T-helper 17 cell (primary cell): ENCODE data around the gene ANKRD13A. TPM values are rescaled to one million over a fixed set of nuclear protein-coding genes. Genes with fewer than 3 reads are reported as not detected.
A peak's percentile ranks its signal among the peaks of the same experiment; 100 is the strongest.
"Not testable (repeated sequence)": the region's sequence is repeated elsewhere in the genome, so short reads cannot be mapped to it uniquely, and the experiment has no call there.

Experiments
- ATAC-seq: fragments of 150-1000 bp; cut with Tn5 transposase; 2 replicates; pipeline ENCODE4 v1.10.0; 2021; ENCODE audit warnings: mild to moderate bottlenecking, moderate library complexity
- DNase-seq, 3 donors: peaks; one replicate each; pipeline versions ENCODE4 v3.0.0 to v3.0.0-alpha.2; 2020 to 2021
- H3K9me3 ChIP-seq: one replicate; pipeline ENCODE4 v1.7.0; 2013; ENCODE audit warnings: low read length, mild to moderate bottlenecking; ENCODE audit not compliant: control insufficient read depth, poor library complexity, severe bottlenecking
- H3K27ac Mint-ChIP-seq: one replicate; pipeline ENCODE4 v1.8.0; 2022; ENCODE audit warnings: mild to moderate bottlenecking, moderate library complexity, mixed read lengths
- H3K27me3 Mint-ChIP-seq: one replicate; pipeline ENCODE4 v1.8.0; 2022; ENCODE audit warnings: mixed read lengths
- H3K36me3 Mint-ChIP-seq: one replicate; pipeline ENCODE4 v1.8.0; 2022; ENCODE audit warnings: low read depth, mixed read lengths
- H3K4me1 Mint-ChIP-seq: one replicate; pipeline ENCODE4 v1.8.0; 2022; ENCODE audit warnings: mild to moderate bottlenecking, mixed read lengths
- H3K4me3 Mint-ChIP-seq: one replicate; pipeline ENCODE4 v1.8.0; 2022; ENCODE audit warnings: mild to moderate bottlenecking, moderate library complexity, mixed read lengths
- total RNA-seq, 4 donors: library from RNA in 2 of 4; stranded (reverse) in 2 of 4; gene quantifications; one replicate each; pipeline ENCODE4 v1.2.3 and lab custom pipeline; 2022 to 2026

The ANKRD13A gene
- total RNA-seq, 2 donors from 2014 or later: 78.8 to 87.5 TPM

- no peak for DNase-seq
- Mint-ChIP-seq H3K4me3 (no peak overlapping the region), H3K4me1 (peaks cover 27% of the 10 kb centered on the region), H3K36me3 (peaks cover 4% of the 10 kb centered on the region), H3K27ac (peak overlapping the region; percentile 67), H3K27me3 (no peaks in the 10 kb centered on the region)
- ATAC-seq: no peak
- H3K9me3 ChIP-seq: no peaks in the 10 kb centered on the region
Measured at GRCh38 chr12:109963743-109964429, 35.3 kb upstream of the ANKRD13A start.

- no peaks in the 10 kb centered on the region for H3K27me3 Mint-ChIP-seq
- peaks cover 30% of the 10 kb centered on the region for H3K4me1 Mint-ChIP-seq
- DNase-seq (no peak), ATAC-seq (no peak)
- peak overlapping the region; percentile 12 for H3K4me3 Mint-ChIP-seq
- H3K36me3 Mint-ChIP-seq: peaks cover 4% of the 10 kb centered on the region
- no peaks in the 10 kb centered on the region for H3K9me3 ChIP-seq
- peak overlapping the region; percentile 93 for H3K27ac Mint-ChIP-seq
Measured at GRCh38 chr12:109966546-109966945, 32.7 kb upstream of the ANKRD13A start.

- Mint-ChIP-seq H3K4me3 (peak overlapping the region; percentile 83), H3K27me3 (no peaks in the 10 kb centered on the region), H3K36me3 (peaks cover 4% of the 10 kb centered on the region), H3K4me1 (peaks cover 27% of the 10 kb centered on the region), H3K27ac (peak overlapping the region; percentile 93)
- ATAC-seq: peak; percentile 64
- no peaks in the 10 kb centered on the region for H3K9me3 ChIP-seq
- no peak for DNase-seq
Measured at GRCh38 chr12:109967383-109968031, 31.7 kb upstream of the ANKRD13A start.

GRCh38 chr12:109968032-109968420, 31.2 kb upstream of the ANKRD13A start:
- peaks cover 27% of the 10 kb centered on the region for H3K4me1 Mint-ChIP-seq
- peak; percentile 75 for ATAC-seq
- H3K27ac Mint-ChIP-seq: peak overlapping the region; percentile 93
- no peak for DNase-seq
- peak overlapping the region; percentile 83 for H3K4me3 Mint-ChIP-seq
- H3K27me3 Mint-ChIP-seq: no peaks in the 10 kb centered on the region
- H3K36me3 Mint-ChIP-seq: peaks cover 4% of the 10 kb centered on the region
- no peaks in the 10 kb centered on the region for H3K9me3 ChIP-seq

GRCh38 chr12:109968801-109969200, 30.4 kb upstream of the ANKRD13A start:
- ATAC-seq (no peak), DNase-seq (no peak)
- peak overlapping the region; percentile 41 for H3K4me3 Mint-ChIP-seq
- H3K27me3 Mint-ChIP-seq: no peaks in the 10 kb centered on the region
- peak overlapping the region; percentile 93 for H3K27ac Mint-ChIP-seq
- H3K9me3 ChIP-seq: no peaks in the 10 kb centered on the region
- H3K36me3 Mint-ChIP-seq: peaks cover 5% of the 10 kb centered on the region
- peaks cover 28% of the 10 kb centered on the region for H3K4me1 Mint-ChIP-seq

- ATAC-seq (no peak), DNase-seq (no peak)
- H3K9me3 ChIP-seq: no peaks in the 10 kb centered on the region
- Mint-ChIP-seq H3K27me3 (no peaks in the 10 kb centered on the region), H3K4me3 (no peak overlapping the region), H3K4me1 (peaks cover 17% of the 10 kb centered on the region), H3K36me3 (peaks cover 5% of the 10 kb centered on the region), H3K27ac (peak overlapping the region; percentile 94)
Measured at GRCh38 chr12:109972821-109973220, 26.4 kb upstream of the ANKRD13A start.

- H3K27me3 Mint-ChIP-seq: no peaks in the 10 kb centered on the region
- ATAC-seq (peak; percentile 99), DNase-seq (peak in 2 of 3 donors; percentile 27 to 47)
- H3K4me1 Mint-ChIP-seq: peaks cover 16% of the 10 kb centered on the region
- H3K4me3 Mint-ChIP-seq: no peak overlapping the region
- H3K9me3 ChIP-seq: no peaks in the 10 kb centered on the region
- H3K27ac Mint-ChIP-seq: peak overlapping the region; percentile 94
- H3K36me3 Mint-ChIP-seq: peaks cover 16% of the 10 kb centered on the region
Measured at GRCh38 chr12:109981311-109981710, 17.9 kb upstream of the ANKRD13A start.

- Mint-ChIP-seq H3K27me3 (no peaks in the 10 kb centered on the region), H3K4me1 (peaks cover 16% of the 10 kb centered on the region), H3K36me3 (peaks cover 16% of the 10 kb centered on the region), H3K4me3 (peak overlapping the region; percentile 63), H3K27ac (peak overlapping the region; percentile 94)
- ATAC-seq (no peak), DNase-seq (no peak)
- H3K9me3 ChIP-seq: no peaks in the 10 kb centered on the region
Measured at GRCh38 chr12:109982210-109982609, 17.0 kb upstream of the ANKRD13A start.

- H3K27ac Mint-ChIP-seq: peak overlapping the region; percentile 94
- H3K4me1 Mint-ChIP-seq: peaks cover 16% of the 10 kb centered on the region
- H3K27me3 Mint-ChIP-seq: no peaks in the 10 kb centered on the region
- no peak for DNase-seq
- no peak for ATAC-seq
- no peaks in the 10 kb centered on the region for H3K9me3 ChIP-seq
- no peak overlapping the region for H3K4me3 Mint-ChIP-seq
- peaks cover 13% of the 10 kb centered on the region for H3K36me3 Mint-ChIP-seq
Measured at GRCh38 chr12:109983432-109984142, 15.6 kb upstream of the ANKRD13A start.

GRCh38 chr12:109986236-109986635, 13.0 kb upstream of the ANKRD13A start:
- H3K4me1 Mint-ChIP-seq, H3K27me3 Mint-ChIP-seq, H3K9me3 ChIP-seq, ATAC-seq, H3K4me3 Mint-ChIP-seq, H3K27ac Mint-ChIP-seq, DNase-seq: not testable (repeated sequence)
- H3K36me3 Mint-ChIP-seq: peaks cover 14% of the 10 kb centered on the region

GRCh38 chr12:109987615-109988014, 11.6 kb upstream of the ANKRD13A start:
- H3K36me3 Mint-ChIP-seq: peaks cover 12% of the 10 kb centered on the region
- no peak for DNase-seq
- no peak overlapping the region for H3K4me3 Mint-ChIP-seq
- H3K27me3 Mint-ChIP-seq: no peaks in the 10 kb centered on the region
- no peaks in the 10 kb centered on the region for H3K9me3 ChIP-seq
- H3K4me1 Mint-ChIP-seq: peaks cover 3% of the 10 kb centered on the region
- ATAC-seq: no peak
- H3K27ac Mint-ChIP-seq: peak overlapping the region; percentile 34

GRCh38 chr12:109988274-109988673, 11.0 kb upstream of the ANKRD13A start:
- no peak overlapping the region for H3K4me3 Mint-ChIP-seq

GRCh38 chr12:109988903-109989302, 10.3 kb upstream of the ANKRD13A start:
- peak overlapping the region; percentile 47 for H3K27ac Mint-ChIP-seq

More at GRCh38 chr12:109988274-109988673, 11.0 kb upstream of the ANKRD13A start:
- Mint-ChIP-seq H3K27ac (peak overlapping the region; percentile 34), H3K27me3 (no peaks in the 10 kb centered on the region), H3K4me1 (peaks cover 8% of the 10 kb centered on the region), H3K36me3 (peaks cover 9% of the 10 kb centered on the region)
- H3K9me3 ChIP-seq: no peaks in the 10 kb centered on the region
- DNase-seq (no peak), ATAC-seq (no peak)

More at GRCh38 chr12:109988903-109989302, 10.3 kb upstream of the ANKRD13A start:
- peaks cover 8% of the 10 kb centered on the region for H3K36me3 Mint-ChIP-seq
- no peaks in the 10 kb centered on the region for H3K27me3 Mint-ChIP-seq
- H3K4me1 Mint-ChIP-seq: peaks cover 10% of the 10 kb centered on the region
- H3K4me3 Mint-ChIP-seq: no peak overlapping the region
- ATAC-seq (no peak), DNase-seq (no peak)
- no peaks in the 10 kb centered on the region for H3K9me3 ChIP-seq
